A673 (cell line): Measurements from ENCODE around the gene SFT2D1. TPM values are rescaled to one million over a fixed set of nuclear protein-coding genes. Genes with fewer than 3 reads are reported as not detected.

Experiments used
- BruUV-seq: library from RNA; stranded (reverse); fragments of 400-500 nt; replicated peaks from 2 replicates; lab custom pipeline; 2021; lab: Mats Ljungman, UMichigan
- CTCF ChIA-PET: fragments of 300-600 bp; sonication (Branson Sonifier 250); formaldehyde crosslinking; loops from one replicate; lab custom pipeline; 2022; ENCODE audit warnings: antibody characterized with exemption; lab: Charles Lee
- POLR2A ChIA-PET: fragments of 300-600 bp; sonication (Branson Sonifier 250); formaldehyde crosslinking; loops from one replicate; lab custom pipeline; 2022; ENCODE audit warnings: antibody characterized with exemption; ENCODE audit not compliant: low non-redundant PET; lab: Charles Lee
- DNase-seq: peaks from one replicate; pipeline ENCODE4 v3.0.0-alpha.2; 2015; ENCODE audit warnings: low spot score
- H3K27ac ChIP-seq: fragments of 200-600 bp; sonication (generic); 2 replicates; pipeline ENCODE4 v1.5.1; 2016; ENCODE audit warnings: mixed run types, low read depth, mild to moderate bottlenecking, mixed read lengths, antibody characterized with exemption, low read length; ENCODE audit not compliant: poor library complexity, severe bottlenecking
- H3K27me3 ChIP-seq: fragments of 200-600 bp; sonication (generic); replicated peaks from 2 replicates; pipeline ENCODE4 v1.6.1; 2017; ENCODE audit warnings: mixed run types, low read depth, mild to moderate bottlenecking, mixed read lengths, antibody characterized with exemption, low read length; ENCODE audit not compliant: insufficient read depth, poor library complexity
- H3K36me3 ChIP-seq: fragments of 200-600 bp; sonication (generic); 2 replicates; pipeline ENCODE4 v1.6.1; 2016; ENCODE audit warnings: mixed run types, mild to moderate bottlenecking, mixed read lengths, antibody characterized with exemption, low read length; ENCODE audit not compliant: insufficient read depth, poor library complexity, severe bottlenecking
- H3K4me1 ChIP-seq: fragments of 200-600 bp; sonication (generic); 2 replicates; pipeline ENCODE4 v1.6.1; 2017; ENCODE audit warnings: mixed run types, mild to moderate bottlenecking, mixed read lengths, antibody characterized with exemption, low read length; ENCODE audit not compliant: insufficient read depth, poor library complexity, severe bottlenecking
- H3K4me3 ChIP-seq: fragments of 200-600 bp; sonication (generic); 2 replicates; pipeline ENCODE4 v1.5.1; 2016; ENCODE audit warnings: low read depth, mixed run types, mild to moderate bottlenecking, mixed read lengths, low read length; ENCODE audit not compliant: poor library complexity, severe bottlenecking
- H3K9me3 ChIP-seq: fragments of 200-600 bp; sonication (generic); 2 replicates; pipeline ENCODE4 v1.6.1; 2016; ENCODE audit warnings: mixed run types, low read depth, mild to moderate bottlenecking, mixed read lengths, antibody characterized with exemption, low read length; ENCODE audit not compliant: poor library complexity, severe bottlenecking
- CTCF ChIP-seq: fragments of 300-800, 200-600 bp; sonication (generic); conservative IDR thresholded peaks from 2 replicates; pipeline ENCODE4 v1.5.1; 2017; ENCODE audit warnings: low read depth, mild to moderate bottlenecking, antibody characterized with exemption, low read length, moderate library complexity, mixed read lengths
- EZH2 ChIP-seq: fragments of 200-600 bp; sonication (generic); IDR thresholded peaks from 2 replicates; pipeline ENCODE4 v1.6.1; 2017; ENCODE audit warnings: borderline replicate concordance, low read depth, mild to moderate bottlenecking, mixed read lengths, antibody characterized with exemption, low read length; ENCODE audit not compliant: poor library complexity, severe bottlenecking
- intact Hi-C: fragments of 100-400 bp; cut with micrococcal nuclease; formaldehyde crosslinking; loops from one replicate; pipeline ENCODE4 v1.10.0; 2022; ENCODE audit not compliant: unreplicated experiment
- total RNA-seq: library from RNA; stranded (reverse); gene quantifications from 2 replicates; pipeline ENCODE4 v1.2.3, GENCODE V29; 2021

SFT2D1 gene
- total RNA-seq, 1 experiment from 2014 or later, result 62.0 TPM

- POLR2A ChIA-PET, result no interaction called here
- CTCF ChIA-PET, result no interaction called here
- Histone ChIP-seq H3K4me3 (no peak overlapping the region), H3K9me3 (no peaks in the 10 kb centered on the region), H3K36me3 (no peaks in the 10 kb centered on the region), H3K4me1 (peaks cover 8% of the 10 kb centered on the region), H3K27me3 (no peaks in the 10 kb centered on the region), H3K27ac (no peak overlapping the region)
- no peak for TF ChIP-seq EZH2
- no peak for TF ChIP-seq CTCF
- intact Hi-C loops, result no loop called here
- BruUV-seq, result no TSS peak
- no peak for DNase-seq
Measured at GRCh38 chr6:166370489-166370888, 28.1 kb upstream of the SFT2D1 start.

- TF ChIP-seq CTCF (no peak), EZH2 (no peak)
- ChIA-PET POLR2A (no interaction called here), CTCF (no interaction called here)
Measured at GRCh38 chr6:166369782-166370181, 27.4 kb upstream of the SFT2D1 start.

DNA sequence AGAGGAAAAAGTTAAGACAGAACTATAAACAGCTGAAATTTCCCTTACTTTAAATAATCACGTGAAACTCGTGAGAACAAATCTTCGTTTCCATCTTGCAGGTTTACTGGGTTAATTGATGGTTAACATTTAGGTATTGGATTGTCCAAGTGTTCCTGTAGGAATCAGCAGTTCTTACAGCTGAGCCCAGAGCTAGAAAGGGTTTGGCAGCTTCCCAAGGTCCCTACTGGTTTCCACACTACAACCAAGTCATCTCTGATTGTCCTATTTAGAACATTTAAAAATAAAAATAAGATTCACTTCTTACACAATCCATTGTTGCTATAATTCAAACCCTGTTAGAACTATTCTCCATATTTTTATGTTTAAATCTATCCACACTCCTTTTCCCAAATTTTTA, 24.6 kb upstream of the SFT2D1 start:
- Histone ChIP-seq H3K4me3 (no peak overlapping the region), H3K27me3 (no peaks in the 10 kb centered on the region), H3K9me3 (no peaks in the 10 kb centered on the region), H3K27ac (no peak overlapping the region), H3K4me1 (peaks cover 12% of the 10 kb centered on the region), H3K36me3 (no peaks in the 10 kb centered on the region)
- intact Hi-C loops, result no loop called here
- ChIA-PET POLR2A (no interaction called here), CTCF (no interaction called here)
- no TSS peak for BruUV-seq
- no peak for DNase-seq
- TF ChIP-seq EZH2 (no peak), CTCF (no peak)

More at GRCh38 chr6:166369782-166370181, 27.4 kb upstream of the SFT2D1 start:
- intact Hi-C loops, result no loop called here
- H3K4me1 ChIP-seq, result peaks cover 12% of the 10 kb centered on the region
- H3K36me3 ChIP-seq, result no peaks in the 10 kb centered on the region
- H3K9me3 ChIP-seq, result no peaks in the 10 kb centered on the region
- no peaks in the 10 kb centered on the region for H3K27me3 ChIP-seq
- H3K4me3 ChIP-seq, result no peak overlapping the region
- BruUV-seq, result no TSS peak
- no peak overlapping the region for H3K27ac ChIP-seq
- DNase-seq, result no peak
